Activated CD4-positive, alpha-beta T cell treated with anti-CD3 and anti-CD28 coated beads, Interleukin-10, Interleukin-2, amounts not matched to agents 100 ng/mL and 50 ng/mL, durations not matched to agents 16 hours and 8 hours (primary cell): ENCODE data around the gene TULP4.
A peak's percentile ranks its signal among the peaks of the same experiment; 100 is the strongest.
"Not testable (repeated sequence)": the region's sequence is repeated elsewhere in the genome, so short reads cannot be mapped to it uniquely, and the experiment has no call there.

Experiments
- DNase-seq: peaks from one replicate; pipeline ENCODE4 v3.0.0-alpha.2; 2020

The TULP4 gene

DNA sequence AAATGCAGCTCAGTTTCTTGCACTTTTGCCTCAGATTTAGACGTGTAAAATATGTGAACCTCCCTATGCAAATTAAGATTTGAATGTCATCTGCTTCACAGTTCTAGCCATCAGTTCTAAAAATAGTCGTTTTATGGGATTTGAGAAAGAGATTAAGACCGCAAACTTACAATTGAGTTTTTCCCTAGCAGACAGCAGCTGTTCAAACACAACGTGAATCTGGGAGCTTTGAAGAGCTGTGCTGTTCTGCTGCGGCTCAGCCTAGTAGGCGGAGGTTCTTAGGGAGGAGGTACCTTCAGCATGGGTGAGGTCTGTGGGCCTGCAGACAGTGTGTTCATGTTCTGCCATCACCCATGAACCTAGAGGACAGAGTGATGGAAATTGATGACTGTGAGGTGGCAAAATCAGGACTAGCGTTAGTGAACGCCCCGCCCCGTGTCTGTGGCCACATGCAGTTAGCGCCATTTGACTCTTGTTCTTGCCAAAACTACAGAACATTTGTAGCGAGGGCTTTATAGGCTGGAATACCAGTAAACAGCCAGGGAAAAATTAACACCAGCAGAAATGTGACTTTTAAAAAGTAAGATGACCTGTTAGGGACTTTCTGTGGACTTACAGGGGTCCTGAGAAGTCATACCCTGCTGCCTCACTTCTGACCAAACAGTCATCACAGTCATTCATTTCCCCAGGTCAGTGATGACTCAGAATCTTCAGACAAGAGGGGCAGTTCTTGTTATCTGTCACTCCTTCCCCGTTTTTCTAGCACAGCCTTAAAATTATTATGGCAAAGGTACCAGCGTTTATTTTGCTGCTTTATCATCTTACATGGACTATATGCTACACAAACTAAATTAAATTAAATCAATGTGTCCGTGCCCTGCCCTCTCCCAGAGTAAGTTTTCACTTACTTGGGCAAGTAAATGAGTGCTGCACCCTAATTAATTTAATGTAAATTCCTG is 163.4 kb downstream of the TULP4 start:
- DNase-seq: peak; percentile 37

GRCh38 chr6:158476389-158476788 is 164.1 kb downstream of the TULP4 start:
- DNase-seq: no peak

- not testable (repeated sequence) for DNase-seq
Measured at GRCh38 chr6:158477722-158478121, 165.5 kb downstream of the TULP4 start.

DNA sequence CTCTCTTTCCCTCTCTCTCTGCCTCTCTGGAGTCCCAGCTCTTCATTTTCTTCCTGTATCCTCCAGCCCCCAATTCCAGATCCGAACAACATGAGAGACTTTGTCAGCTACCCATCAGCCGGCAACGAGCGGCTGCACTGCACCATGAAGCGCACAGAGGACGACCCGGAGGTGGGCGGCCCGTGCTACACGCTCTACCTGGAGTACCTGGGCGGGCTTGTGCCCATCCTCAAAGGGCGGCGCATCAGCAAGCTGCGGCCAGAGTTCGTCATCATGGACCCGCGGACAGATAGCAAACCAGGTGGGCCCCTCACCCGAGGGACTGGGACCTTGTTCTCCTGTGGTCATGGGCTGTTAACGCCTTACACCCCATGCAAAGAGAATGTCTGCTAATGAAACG is 168.7 kb downstream of the TULP4 start:
- DNase-seq: no peak

GRCh38 chr6:158481690-158482473 is 169.6 kb downstream of the TULP4 start:
- peak; percentile 67 for DNase-seq

DNA sequence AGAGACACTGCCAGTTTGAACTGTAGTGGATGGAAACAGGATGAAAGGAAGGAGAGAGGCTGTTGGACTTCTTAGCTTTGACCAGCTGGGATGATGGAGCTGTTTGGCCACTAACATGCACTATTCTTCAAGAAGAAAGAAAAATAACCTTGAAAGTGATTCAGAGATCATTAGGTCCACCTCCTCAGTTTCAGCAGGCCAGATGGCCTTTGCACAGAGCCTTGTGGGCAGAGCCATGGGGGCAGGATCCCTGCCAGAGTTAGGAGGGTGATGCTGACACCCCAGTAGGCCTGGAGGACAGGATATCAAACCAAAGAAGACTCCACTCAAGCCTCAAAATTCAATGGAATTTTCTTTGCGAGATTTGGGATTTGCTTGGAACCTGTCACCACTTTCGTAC is 173.2 kb downstream of the TULP4 start:
- DNase-seq: no peak

GRCh38 chr6:158487495-158487894 is 175.2 kb downstream of the TULP4 start:
- no peak for DNase-seq

- no peak for DNase-seq
Measured at GRCh38 chr6:158488065-158488464, 175.8 kb downstream of the TULP4 start.

DNA sequence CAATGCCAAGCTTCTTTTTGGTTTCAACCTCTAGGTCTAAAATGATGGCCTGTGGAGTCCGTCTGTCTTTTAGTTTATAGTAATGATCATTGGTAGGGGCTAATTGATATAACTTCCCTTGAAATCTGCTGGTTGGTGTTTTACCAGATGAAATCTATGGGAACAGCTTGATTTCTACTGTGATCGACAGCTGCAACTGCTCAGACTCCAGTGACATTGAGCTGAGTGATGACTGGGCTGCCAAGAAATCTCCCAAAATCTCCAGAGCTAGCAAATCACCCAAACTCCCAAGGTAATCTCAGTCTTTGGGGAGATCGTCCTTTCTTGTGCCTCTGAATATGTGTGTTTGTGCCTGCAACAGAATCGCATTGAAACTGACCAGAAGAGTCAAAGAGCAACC is 177.2 kb downstream of the TULP4 start:
- DNase-seq: no peak

DNA sequence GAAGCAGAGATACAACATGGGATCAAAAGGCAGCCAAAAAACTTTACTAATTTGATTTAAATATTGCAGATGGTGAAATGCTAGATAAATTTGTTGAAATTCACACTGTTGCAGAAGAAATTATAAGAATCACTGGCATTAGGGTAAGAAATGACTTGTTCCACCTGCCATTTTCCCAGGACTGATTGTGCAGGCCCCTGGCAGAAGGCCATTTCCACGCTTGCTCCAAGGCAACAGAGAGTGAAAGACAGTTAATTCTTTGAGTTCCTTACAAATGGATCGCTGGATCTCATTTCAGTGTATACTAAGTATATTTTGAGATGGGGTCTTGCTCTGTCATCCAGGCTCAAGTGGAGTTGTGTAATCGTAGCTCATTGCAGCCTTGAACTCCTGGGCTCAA is 180.6 kb downstream of the TULP4 start:
- DNase-seq: no peak

DNA sequence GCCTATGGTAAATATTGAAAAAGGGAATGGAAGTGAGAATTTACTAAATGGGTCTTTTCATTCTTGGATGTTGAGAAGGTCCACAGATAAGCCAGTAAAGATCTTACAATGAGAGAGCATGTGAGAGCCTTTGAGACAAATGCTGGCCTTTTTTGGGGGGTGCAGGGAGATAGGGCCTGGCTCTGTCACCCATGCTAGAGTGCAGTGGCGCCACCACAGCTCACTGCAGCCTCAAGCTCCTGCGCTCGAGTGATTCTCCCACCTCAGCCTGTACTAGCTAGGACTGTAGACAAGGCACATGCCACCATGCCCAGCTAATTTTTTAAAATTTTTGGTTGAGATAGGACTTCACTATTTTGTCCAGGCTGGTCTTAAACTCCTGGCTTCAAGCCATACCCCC is 184.4 kb downstream of the TULP4 start:
- DNase-seq: no peak

GRCh38 chr6:158497620-158498019 is 185.4 kb downstream of the TULP4 start:
- DNase-seq: no peak

GRCh38 chr6:158498362-158498761 is 186.1 kb downstream of the TULP4 start:
- no peak for DNase-seq

DNA sequence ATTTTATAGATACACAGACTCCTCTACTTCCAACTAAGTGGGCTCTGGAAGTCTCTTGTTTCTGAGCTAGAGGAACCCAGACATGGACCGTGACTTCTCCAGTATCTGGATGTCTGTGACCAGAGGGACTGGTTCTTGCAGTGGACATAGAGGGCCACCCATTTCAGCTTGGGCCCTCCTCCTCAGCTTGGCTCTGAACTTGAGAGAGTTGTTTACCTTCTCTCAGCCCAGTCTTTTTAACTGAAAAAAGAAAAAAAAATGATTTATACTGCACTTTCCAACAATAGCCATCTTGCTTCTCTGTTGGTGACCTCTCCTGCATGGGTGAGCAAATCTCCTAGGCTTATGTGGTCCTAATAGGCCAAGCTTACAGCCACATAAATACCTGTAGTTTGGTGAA is 187.3 kb downstream of the TULP4 start:
- no peak for DNase-seq

GRCh38 chr6:158500016-158500735 is 187.9 kb downstream of the TULP4 start:
- DNase-seq: no peak

GRCh38 chr6:158501360-158502262 is 189.3 kb downstream of the TULP4 start:
- DNase-seq: no peak

DNA sequence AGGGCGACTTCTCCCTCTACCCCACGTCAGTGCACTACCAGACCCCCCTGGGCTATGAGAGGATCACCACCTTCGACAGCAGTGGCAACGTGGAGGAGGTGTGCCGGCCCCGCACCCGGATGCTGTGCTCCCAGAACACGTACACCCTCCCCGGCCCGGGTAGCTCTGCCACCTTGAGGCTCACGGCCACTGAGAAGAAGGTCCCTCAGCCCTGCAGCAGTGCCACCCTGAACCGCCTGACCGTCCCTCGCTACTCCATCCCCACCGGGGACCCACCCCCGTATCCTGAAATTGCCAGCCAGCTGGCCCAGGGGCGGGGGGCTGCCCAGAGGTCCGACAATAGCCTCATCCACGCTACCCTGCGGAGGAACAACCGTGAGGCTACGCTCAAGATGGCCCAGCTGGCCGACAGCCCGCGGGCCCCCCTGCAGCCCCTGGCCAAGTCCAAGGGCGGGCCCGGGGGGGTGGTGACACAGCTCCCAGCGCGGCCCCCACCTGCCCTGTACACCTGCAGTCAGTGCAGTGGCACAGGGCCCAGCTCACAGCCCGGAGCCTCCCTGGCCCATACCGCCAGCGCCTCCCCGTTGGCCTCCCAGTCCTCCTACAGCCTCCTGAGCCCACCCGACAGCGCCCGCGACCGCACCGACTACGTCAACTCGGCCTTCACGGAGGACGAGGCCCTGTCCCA is 190.1 kb downstream of the TULP4 start:
- no peak for DNase-seq

DNA sequence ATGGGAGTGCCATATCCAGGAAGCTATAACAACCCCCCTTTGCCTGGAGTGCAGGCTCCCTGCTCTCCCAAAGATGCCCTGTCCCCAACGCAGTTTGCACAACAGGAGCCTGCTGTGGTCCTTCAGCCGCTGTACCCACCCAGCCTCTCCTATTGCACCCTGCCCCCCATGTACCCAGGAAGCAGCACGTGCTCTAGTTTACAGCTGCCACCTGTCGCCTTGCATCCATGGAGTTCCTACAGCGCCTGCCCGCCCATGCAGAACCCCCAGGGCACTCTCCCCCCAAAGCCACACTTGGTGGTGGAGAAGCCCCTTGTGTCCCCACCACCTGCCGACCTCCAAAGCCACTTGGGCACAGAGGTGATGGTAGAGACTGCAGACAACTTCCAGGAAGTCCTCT is 191.0 kb downstream of the TULP4 start:
- DNase-seq: no peak

DNA sequence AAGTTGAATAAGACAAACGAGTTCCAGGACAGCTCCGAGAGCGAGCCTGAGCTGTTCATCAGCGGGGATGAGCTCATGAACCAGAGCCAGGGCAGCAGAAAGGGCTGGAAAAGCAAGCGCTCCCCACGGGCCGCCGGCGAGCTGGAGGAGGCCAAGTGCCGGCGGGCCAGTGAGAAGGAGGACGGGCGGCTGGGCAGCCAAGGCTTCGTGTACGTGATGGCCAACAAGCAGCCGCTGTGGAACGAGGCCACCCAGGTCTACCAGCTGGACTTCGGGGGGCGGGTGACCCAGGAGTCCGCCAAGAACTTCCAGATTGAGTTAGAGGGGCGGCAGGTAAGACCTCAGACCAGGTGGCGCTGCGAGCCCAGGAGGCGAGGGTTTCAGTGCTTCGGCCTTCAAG is 191.6 kb downstream of the TULP4 start:
- no peak for DNase-seq

DNA sequence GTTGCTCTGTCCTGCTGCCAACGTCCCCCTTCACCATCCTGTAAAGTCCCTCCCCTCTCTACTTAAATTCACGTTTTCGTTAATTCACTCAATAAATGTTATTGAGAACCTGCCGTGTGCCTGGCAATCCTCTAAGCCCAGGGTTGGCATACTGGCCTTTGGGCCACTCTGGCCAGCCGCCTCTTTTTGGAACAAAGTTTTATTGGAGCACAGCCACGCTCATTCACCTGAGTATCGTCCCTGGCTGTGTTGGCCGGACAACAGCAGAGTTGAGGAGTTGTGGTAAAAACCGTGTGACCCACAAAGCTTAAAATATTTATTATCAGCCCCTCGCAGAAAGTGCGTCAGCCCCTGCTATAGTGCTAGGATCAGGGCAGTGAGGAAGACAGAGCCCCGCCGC is 192.9 kb downstream of the TULP4 start:
- DNase-seq: no peak

DNA sequence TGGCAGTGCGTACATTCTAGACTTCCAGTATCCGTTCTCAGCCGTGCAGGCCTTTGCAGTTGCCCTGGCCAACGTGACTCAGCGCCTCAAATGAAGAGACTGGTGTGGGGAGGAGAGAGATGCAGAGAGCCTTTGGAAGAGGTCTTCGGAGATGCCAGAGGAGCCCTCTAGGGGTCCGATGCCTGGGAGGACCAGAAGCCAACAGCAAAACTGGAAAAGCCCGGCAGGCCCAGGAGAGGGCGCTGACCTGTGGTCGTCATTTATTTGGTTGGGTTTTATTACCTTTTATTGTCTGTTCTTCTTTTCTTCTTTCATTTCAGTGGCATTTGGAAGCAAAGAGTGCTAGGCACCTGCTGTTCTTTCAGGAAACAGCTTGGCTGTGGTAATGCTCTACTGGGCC is 194.3 kb downstream of the TULP4 start:
- DNase-seq: no peak

DNA sequence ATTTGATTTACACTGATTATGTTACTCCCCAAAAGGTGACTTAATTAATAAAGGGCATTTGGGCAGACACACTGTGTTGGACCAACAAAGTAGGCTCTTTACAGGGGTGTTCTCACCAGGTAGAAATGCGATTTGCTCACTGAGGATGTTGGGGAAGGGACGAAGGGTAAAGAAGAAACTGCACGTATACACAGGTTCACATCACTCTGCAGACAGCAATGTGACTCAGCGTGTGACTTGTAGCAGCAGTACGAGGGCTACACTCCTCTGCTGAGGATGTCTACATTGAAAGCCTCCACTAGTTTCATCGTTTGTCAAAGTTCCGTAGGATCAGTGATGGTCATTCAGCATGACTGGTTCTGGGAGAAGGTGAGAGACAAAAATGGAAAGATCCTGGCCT is 194.9 kb downstream of the TULP4 start:
- DNase-seq: no peak
